Skeletal muscle satellite cell (primary cell): Measurements from ENCODE around the gene NOXA1.

Experiments used
- H3K27me3 ChIP-seq: 2 replicates; pipeline ENCODE4 v1.7.0; 2013; ENCODE audit warnings: low read length; ENCODE audit not compliant: control insufficient read depth, insufficient read depth
- H3K36me3 ChIP-seq: 2 replicates; pipeline ENCODE4 v1.7.0; 2013; ENCODE audit warnings: mild to moderate bottlenecking, control low read depth, low read length; ENCODE audit not compliant: insufficient read depth
- H3K4me1 ChIP-seq: 2 replicates; pipeline ENCODE4 v1.7.0; 2013; ENCODE audit warnings: low read length; ENCODE audit not compliant: control insufficient read depth, insufficient read depth
- H3K4me2 ChIP-seq: 2 replicates; pipeline ENCODE4 v1.7.0; 2013; ENCODE audit warnings: mild to moderate bottlenecking, low read length
- H3K4me3 ChIP-seq: 2 replicates; pipeline ENCODE4 v1.7.0; 2013; ENCODE audit warnings: low read length
- H3K9ac ChIP-seq: 2 replicates; pipeline ENCODE4 v1.7.0; 2013; ENCODE audit warnings: mild to moderate bottlenecking, low read depth, low read length, moderate library complexity
- H3K9me3 ChIP-seq: replicated peaks from 2 replicates; pipeline ENCODE4 v1.7.0; 2013; ENCODE audit warnings: mild to moderate bottlenecking, control low read depth, low read length

NOXA1 gene

GRCh38 chr9:137433349-137433915 lies 10.2 kb downstream of the NOXA1 start:
- Histone ChIP-seq H3K36me3 (no peaks in the 10 kb centered on the region), H3K9me3 (no peaks in the 10 kb centered on the region), H3K4me3 (no peak overlapping the region), H3K4me1 (peaks cover 10% of the 10 kb centered on the region), H3K27me3 (peaks cover 13% of the 10 kb centered on the region), H3K4me2 (no peak overlapping the region), H3K9ac (no peak overlapping the region)

- Histone ChIP-seq H3K9ac (no peak overlapping the region), H3K4me2 (no peak overlapping the region), H3K27me3 (peaks cover 13% of the 10 kb centered on the region), H3K4me1 (peaks cover 10% of the 10 kb centered on the region), H3K4me3 (no peak overlapping the region), H3K36me3 (no peaks in the 10 kb centered on the region), H3K9me3 (no peaks in the 10 kb centered on the region)
Measured at GRCh38 chr9:137433916-137434431, 10.8 kb downstream of the NOXA1 start.

- no peak overlapping the region for H3K4me2 ChIP-seq
- H3K36me3 ChIP-seq: no peaks in the 10 kb centered on the region
- no peaks in the 10 kb centered on the region for H3K9me3 ChIP-seq
- H3K27me3 ChIP-seq: peaks cover 18% of the 10 kb centered on the region
- no peak overlapping the region for H3K4me3 ChIP-seq
- H3K9ac ChIP-seq: no peak overlapping the region
- H3K4me1 ChIP-seq: peaks cover 10% of the 10 kb centered on the region
Measured at GRCh38 chr9:137434498-137435380, 11.5 kb downstream of the NOXA1 start.

- peak overlapping the region; percentile 45 for H3K9ac ChIP-seq
- H3K4me2 ChIP-seq: no peak overlapping the region
- peaks cover 10% of the 10 kb centered on the region for H3K4me1 ChIP-seq
- no peaks in the 10 kb centered on the region for H3K9me3 ChIP-seq
- no peaks in the 10 kb centered on the region for H3K36me3 ChIP-seq
- H3K4me3 ChIP-seq: no peak overlapping the region
- peaks cover 18% of the 10 kb centered on the region for H3K27me3 ChIP-seq
Measured at GRCh38 chr9:137435381-137435891, 12.2 kb downstream of the NOXA1 start.

- Histone ChIP-seq H3K9ac (peak overlapping the region; percentile 45), H3K4me3 (no peak overlapping the region), H3K4me2 (peak overlapping the region; percentile 56), H3K9me3 (no peaks in the 10 kb centered on the region), H3K36me3 (no peaks in the 10 kb centered on the region), H3K4me1 (peaks cover 10% of the 10 kb centered on the region), H3K27me3 (peaks cover 11% of the 10 kb centered on the region)
Measured at GRCh38 chr9:137435980-137436760, 13.0 kb downstream of the NOXA1 start.

GRCh38 chr9:137436761-137437600 lies 13.8 kb downstream of the NOXA1 start:
- H3K9ac ChIP-seq: no peak overlapping the region
- H3K4me2 ChIP-seq: no peak overlapping the region
- no peaks in the 10 kb centered on the region for H3K9me3 ChIP-seq
- peaks cover 10% of the 10 kb centered on the region for H3K4me1 ChIP-seq
- H3K4me3 ChIP-seq: no peak overlapping the region
- no peaks in the 10 kb centered on the region for H3K36me3 ChIP-seq
- H3K27me3 ChIP-seq: peaks cover 10% of the 10 kb centered on the region

GRCh38 chr9:137437691-137438590 lies 14.7 kb downstream of the NOXA1 start:
- H3K9ac ChIP-seq: no peak overlapping the region
- H3K4me2 ChIP-seq: no peak overlapping the region
- no peaks in the 10 kb centered on the region for H3K9me3 ChIP-seq
- peaks cover 14% of the 10 kb centered on the region for H3K27me3 ChIP-seq
- H3K36me3 ChIP-seq: no peaks in the 10 kb centered on the region
- H3K4me1 ChIP-seq: peaks cover 10% of the 10 kb centered on the region
- H3K4me3 ChIP-seq: no peak overlapping the region

GRCh38 chr9:137438591-137439157 lies 15.5 kb downstream of the NOXA1 start:
- H3K4me1 ChIP-seq: peaks cover 10% of the 10 kb centered on the region
- H3K4me3 ChIP-seq: no peak overlapping the region
- no peaks in the 10 kb centered on the region for H3K36me3 ChIP-seq
- no peaks in the 10 kb centered on the region for H3K9me3 ChIP-seq
- H3K4me2 ChIP-seq: no peak overlapping the region
- peaks cover 14% of the 10 kb centered on the region for H3K27me3 ChIP-seq
- no peak overlapping the region for H3K9ac ChIP-seq

- Histone ChIP-seq H3K9me3 (no peaks in the 10 kb centered on the region), H3K4me1 (peaks cover 10% of the 10 kb centered on the region), H3K36me3 (no peaks in the 10 kb centered on the region), H3K9ac (no peak overlapping the region), H3K4me2 (no peak overlapping the region), H3K4me3 (no peak overlapping the region), H3K27me3 (peaks cover 14% of the 10 kb centered on the region)
Measured at GRCh38 chr9:137439158-137439714, 16.0 kb downstream of the NOXA1 start.
